Stomach (tissue), 4 donors: ENCODE data around the gene DPP6.

Experiments used
- EP300 ChIP-seq: sonication (generic); formaldehyde crosslinking; IDR thresholded peaks from one replicate; pipeline ENCODE4 v1.6.1; 2017; ENCODE audit warnings: antibody characterized with exemption
- POLR2A ChIP-seq, 4 donors: fragments of 450-650 bp; IDR thresholded peaks; one replicate each; pipeline ENCODE4 v1.6.1; 2016; ENCODE audit warnings: antibody characterized with exemption in 4 of 4, control low read depth in 2 of 4, mild to moderate bottlenecking in 1 of 4, moderate library complexity in 1 of 4
- POLR2AphosphoS5 ChIP-seq, 3 donors: sonication (generic); formaldehyde crosslinking; IDR thresholded peaks; one replicate each; pipeline ENCODE4 v1.6.1; 2016; ENCODE audit warnings: antibody characterized with exemption in 3 of 3
- TF ChIP-seq, protein P1 (sequence below), 7 experiments: fragments of 450-650 bp in 4 of 7; fragments of 200-600 bp in 3 of 7; sonication (generic) in 3 of 7; IDR thresholded peaks; one replicate each; pipeline ENCODE4 v1.5.1; 2016 to 2019; ENCODE audit warnings: antibody characterized with exemption in 7 of 7, control low read depth in 2 of 7, mild to moderate bottlenecking in 1 of 7

DNA sequence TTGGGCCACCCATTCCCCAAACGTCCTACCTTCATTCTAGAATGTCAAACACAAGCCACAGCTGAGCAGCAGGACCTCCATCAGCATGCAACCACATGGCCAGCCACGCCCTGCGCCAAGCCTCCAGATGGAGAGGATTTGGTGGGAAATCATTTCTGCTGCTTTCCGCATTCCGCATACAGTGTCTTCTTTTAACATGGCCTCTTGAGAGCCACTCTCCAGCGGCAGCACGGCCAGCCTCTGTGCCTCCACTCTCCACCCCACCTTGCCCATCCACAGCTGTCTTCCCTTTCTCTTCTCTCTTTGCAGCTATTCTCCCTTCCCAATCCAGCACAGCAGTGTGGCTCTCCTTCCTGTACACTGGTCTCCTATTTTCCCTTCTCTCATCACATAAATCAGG, 561.6 kb downstream of the DPP6 start:
- TF ChIP-seq, protein P1, sequence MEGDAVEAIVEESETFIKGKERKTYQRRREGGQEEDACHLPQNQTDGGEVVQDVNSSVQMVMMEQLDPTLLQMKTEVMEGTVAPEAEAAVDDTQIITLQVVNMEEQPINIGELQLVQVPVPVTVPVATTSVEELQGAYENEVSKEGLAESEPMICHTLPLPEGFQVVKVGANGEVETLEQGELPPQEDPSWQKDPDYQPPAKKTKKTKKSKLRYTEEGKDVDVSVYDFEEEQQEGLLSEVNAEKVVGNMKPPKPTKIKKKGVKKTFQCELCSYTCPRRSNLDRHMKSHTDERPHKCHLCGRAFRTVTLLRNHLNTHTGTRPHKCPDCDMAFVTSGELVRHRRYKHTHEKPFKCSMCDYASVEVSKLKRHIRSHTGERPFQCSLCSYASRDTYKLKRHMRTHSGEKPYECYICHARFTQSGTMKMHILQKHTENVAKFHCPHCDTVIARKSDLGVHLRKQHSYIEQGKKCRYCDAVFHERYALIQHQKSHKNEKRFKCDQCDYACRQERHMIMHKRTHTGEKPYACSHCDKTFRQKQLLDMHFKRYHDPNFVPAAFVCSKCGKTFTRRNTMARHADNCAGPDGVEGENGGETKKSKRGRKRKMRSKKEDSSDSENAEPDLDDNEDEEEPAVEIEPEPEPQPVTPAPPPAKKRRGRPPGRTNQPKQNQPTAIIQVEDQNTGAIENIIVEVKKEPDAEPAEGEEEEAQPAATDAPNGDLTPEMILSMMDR (IDR thresholded peaks at IDR 0.05): no peak
- TF ChIP-seq POLR2A (IDR thresholded peaks at IDR 0.05): no peak
- TF ChIP-seq EP300: no peak
- no peak for TF ChIP-seq POLR2AphosphoS5 (IDR thresholded peaks at IDR 0.05)
